ENCODE results near the gene ATAD5.
"Not testable (repeated sequence)": the region's sequence is repeated elsewhere in the genome, so short reads cannot be mapped to it uniquely, and the experiment has no call there.

Gene ATAD5

GRCh38 chr17:30915833-30916611 lies 84.3 kb downstream of the ATAD5 start:
- DNase-seq = no peak

DNA sequence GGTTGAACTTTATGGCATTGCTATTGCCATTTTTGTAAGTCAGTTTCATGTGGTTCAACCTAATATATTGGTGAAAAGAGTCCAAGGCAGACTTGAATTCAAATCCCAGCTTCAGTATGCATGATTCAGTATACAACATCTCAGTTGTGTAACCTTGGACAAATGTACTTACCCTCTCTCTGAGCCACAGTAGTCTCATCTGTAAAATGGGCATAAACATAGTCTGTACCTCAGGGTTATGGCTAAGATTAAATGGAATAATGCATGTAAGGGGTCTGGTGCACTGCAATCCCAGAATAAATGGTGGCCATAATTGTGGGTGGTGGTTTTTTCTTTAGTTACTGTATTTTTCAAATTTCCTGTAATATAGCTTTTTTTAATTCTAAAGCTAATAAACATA lies 85.3 kb downstream of the ATAD5 start:
- no peak for DNase-seq

DNA sequence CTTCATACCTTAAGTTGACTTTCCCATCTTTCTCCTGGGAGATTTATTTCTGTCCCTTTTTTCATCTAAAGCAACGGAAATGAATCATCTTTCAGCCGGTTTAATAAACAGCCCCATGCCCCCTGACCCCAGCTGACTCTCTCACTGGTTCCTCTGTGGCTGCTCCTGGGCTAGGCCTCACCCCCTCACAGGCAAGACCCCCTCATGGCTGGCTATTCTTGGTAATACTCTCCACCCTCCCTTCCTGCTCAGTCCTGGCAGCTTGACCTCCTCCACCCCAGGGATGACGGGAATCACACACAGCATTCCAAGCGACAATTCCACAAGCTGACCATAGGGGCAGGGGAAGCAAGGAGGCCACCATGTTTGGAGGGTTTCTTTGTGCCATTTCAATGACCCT lies 88.5 kb downstream of the ATAD5 start:
- no peak for DNase-seq

DNA sequence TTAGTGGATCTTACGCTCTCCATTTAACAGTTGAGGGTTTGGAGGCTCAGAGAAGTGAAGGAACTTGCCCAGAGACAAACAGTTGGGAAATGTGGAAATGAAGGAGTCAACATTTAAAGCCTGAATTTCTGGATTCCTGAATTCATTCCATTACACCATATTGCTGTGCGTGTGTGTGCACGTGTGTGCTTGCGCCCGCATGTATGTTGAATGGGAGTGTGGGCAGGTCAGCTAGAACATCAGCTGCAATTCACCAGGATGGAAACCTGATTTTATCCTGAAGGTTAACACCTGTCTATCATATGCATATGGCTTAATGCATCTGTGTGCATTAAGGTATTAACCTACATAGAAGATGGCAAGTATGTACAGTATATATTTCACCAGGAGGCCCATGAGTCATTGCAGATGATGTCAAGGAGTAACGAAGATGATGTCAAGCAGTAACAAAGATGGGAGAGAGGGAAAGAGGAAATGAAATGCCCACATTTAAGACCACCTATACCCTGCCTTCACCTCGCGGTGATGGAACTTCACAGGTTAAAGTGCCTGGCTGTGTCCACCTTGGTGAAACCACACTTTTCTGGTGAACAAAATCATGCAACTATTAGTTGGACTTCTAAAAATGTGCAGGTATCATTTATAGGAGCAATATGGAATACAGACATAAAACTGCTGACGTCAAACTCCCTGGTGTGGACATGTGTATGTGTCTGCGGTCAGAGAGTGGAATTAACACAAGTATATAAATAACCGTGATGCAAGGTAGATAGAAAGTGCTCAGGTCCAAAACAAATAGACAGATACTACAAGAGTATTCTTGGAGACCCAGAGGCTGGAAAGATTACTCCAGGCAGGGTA lies 89.1 kb downstream of the ATAD5 start:
- DNase-seq = no peak

DNA sequence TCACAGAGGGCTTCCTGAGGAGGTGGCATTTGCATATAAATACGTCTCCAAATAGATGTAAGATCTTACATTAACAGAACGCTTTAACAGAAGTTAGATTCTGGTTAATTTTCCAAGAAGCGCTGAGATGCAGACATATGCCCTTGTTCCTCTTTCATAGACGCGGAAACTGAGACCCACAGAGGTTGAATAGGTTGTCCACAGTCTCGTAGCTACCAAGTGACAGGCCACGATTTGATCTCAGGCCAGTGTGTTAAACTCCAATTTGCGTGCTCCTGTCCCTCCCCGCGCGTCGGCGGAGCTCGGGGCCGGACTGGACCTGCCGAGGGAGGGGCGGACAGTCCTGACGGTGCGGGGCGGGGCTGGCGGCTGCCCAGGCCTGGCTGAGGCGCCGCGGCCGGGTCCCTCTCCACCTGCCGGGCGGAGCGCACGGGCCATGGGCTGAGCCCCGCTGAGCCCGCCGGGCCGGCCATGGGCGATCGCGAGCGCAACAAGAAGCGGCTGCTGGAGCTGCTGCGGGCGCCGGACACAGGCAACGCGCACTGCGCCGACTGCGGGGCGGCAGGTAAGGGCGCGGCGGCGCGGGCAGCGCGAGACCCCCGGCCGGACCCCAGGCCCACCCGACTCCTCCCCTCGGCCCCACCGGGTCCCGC lies 89.9 kb downstream of the ATAD5 start, which contains the start of gene ADAP2:
Gene ADAP2 (plus strand): TSS at position 402 of the 653 bp plus-strand sequence. CDS start 70 bp downstream, at position 472.
- no peak for DNase-seq

GRCh38 chr17:30922235-30923030 lies 90.7 kb downstream of the ATAD5 start:
- DNase-seq = no peak

DNA sequence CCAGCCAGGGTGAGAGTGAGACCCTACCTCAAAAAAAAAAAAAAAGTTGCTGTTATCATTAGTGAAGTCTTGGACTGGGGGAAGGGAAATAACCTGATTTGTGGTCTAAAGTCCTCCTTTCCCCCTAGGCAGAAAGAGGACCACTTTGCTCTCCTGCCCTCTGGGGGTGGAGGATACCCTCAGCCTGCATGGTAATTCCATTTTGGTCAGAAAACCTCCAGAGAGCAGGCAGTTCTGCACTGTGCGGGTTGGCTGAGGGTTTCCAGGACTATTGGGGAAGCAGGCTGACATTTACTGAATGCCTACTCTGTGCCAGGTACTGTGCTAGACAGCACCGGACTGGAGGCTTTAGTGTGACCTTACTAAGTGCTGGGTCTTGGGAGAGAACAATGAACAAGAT lies 92.6 kb downstream of the ATAD5 start:
- DNase-seq = no peak

DNA sequence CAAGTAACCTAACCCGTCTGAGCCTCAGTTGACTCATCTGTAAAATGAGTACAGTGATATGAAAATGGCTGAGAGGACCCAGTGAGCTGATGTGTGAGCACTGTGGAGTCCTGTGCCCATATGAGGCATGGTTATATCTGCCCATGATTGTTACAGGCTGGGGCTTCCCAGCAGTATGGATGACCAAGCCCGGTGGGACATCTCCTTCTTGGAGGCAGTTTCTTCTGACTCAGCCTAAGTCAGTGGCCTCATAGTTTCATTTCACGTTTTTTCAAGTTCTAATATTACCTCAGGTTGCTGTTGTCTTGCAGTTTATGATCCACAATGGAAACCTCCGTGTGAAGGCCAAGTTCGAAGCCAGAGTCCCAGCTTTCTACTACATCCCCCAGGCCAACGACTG lies 94.8 kb downstream of the ATAD5 start:
- DNase-seq = no peak

- DNase-seq = no peak
These were observed 96.0 kb downstream of the ATAD5 start for GRCh38 chr17:30927756-30928155.

DNA sequence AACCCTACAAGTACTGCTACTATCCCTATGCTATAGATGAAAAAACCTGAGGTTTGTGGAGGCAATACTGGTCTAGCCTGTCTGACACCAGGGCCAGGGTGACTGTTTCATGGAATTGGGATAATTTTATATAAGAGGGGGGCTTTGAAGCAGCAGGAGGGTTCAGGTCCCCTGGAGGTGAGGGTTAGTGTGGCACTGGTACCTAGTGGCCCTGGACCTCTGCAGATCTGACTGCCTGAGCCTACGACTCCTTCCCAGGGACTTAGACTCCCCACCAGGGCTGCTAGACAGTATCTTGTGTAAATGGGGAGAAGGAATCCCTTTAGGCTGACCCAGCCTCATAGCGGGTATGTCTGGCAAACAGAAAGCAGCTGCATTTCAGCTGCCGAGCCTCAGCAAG lies 96.8 kb downstream of the ATAD5 start:
- DNase-seq = no peak

GRCh38 chr17:30929081-30929633 lies 97.4 kb downstream of the ATAD5 start:
- DNase-seq = no peak

DNA sequence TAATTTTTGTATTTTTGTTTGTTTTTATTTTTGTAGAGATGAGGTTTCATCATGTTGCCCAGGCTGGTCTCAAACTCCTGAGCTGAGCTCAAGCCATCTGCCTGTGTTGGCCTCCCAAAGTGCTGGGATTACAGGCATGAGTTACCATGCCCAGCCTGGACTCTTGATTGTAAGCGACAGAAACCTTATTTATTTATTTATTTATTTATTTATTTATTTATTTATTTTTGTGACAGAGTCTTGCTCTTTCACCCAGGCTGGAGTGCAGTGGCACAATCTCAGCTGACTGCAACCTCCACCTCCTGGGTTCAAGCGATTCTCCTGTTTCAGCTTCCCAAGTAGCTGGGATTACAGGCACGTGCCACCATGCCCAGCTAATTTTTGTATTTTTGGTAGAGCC lies 98.1 kb downstream of the ATAD5 start:
- not testable (repeated sequence) for DNase-seq

DNA sequence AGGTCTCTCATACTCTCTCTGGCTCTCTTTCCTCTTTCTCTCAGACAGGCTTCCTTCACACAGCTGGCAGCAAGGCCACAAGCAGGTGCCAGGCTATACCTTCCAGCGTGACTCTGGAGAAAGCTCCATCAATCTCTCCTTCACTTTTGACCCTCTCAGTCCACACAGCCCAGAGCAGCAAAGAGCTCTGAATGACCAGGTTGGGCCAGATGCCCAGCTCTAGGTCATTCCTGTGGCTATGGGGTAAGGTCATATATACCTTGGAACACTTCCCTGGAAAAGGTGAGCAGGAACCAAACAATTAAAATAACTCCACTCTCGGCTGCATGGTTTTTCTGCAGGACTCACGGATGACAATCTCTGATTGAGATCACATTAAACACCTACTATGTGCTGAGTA lies 98.7 kb downstream of the ATAD5 start:
- no peak for DNase-seq

DNA sequence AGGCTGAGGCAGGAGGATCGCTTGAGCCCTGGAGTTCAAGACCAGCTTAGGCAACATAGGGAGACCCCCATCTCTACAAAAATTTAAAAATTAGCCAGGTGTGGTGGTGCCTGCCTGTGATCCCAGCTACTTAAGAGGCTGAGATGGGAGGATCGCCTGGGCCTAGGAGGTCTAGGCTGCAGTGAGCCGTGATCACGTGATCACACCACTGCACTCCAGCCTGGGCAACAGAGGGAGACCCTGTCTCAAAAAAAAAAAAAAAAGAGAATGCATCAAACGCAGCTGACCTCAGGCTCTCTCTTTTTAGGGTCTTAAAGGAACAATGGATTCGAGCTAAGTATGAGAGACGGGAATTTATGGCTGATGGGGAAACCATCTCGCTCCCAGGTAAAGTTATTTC lies 99.8 kb downstream of the ATAD5 start:
- not testable (repeated sequence) for DNase-seq

DNA sequence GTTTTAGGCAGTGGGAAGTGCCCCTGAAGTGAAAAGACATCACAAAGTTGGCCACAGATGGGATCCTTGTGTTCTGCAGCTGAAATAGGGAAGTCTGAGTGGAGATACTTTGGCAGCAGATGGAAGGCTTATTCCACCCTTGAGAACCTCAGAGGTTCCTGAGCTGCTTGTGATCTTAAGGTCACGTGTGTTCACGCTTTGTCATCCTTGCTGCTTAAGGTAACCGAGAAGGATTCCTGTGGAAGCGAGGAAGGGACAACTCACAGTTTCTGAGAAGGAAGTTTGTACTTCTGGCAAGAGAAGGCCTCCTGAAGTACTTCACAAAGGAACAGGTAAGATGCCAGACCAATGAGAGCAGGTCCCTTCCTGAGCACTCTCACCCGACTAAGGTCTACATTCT lies 102.2 kb downstream of the ATAD5 start:
- DNase-seq = no peak

GRCh38 chr17:30939051-30939689 lies 107.4 kb downstream of the ATAD5 start:
- DNase-seq = no peak

DNA sequence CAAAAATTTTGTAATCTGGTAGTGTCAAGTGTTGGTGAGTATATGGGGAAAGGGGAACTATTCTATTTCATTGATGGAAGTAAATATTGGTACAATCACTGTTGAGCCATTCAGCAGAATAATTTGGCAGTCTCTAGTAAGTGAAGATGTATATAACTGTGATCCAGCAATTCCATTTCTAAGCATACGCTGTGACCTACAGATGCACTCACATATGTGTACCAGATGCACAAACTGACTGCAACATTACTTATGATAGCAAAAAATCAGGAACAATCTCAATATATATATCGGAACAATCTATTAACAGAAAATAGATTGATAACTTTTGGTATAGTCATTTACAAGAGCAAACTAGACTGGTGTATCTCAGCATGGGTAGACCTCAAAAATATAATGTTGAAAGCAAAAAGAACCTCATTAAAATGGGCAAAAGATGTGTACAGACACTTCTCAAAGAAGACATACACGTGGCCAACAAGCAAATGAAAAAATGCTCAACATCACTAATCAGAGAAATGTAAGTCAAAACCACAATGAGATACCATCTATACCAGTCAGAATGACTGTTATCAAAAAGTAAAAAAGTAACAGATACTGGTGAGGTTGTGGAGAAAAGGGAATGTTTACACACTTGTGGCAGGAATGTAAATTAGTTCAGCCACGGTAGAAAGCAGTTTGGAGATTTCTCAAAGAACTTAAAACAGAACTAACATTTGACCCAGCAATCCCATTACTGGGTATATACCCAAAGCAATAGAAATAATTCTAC lies 110.7 kb downstream of the ATAD5 start:
- DNase-seq = no peak

All from NCI-H1694 treated with DMSO at 0.1 percent for 48 hours (cell line).